HepG2 (cell line): ENCODE measurements around the gene UBTF. TPM values are rescaled to one million over a fixed set of nuclear protein-coding genes. Genes with fewer than 3 reads are reported as not detected.

ENCODE experiments used
- BCLAF1 ChIP-seq: fragments of 450-650 bp; IDR thresholded peaks from 2 replicates; pipeline ENCODE4 v1.6.1; 2017; ENCODE audit warnings: mild to moderate bottlenecking
- CREB3 ChIP-seq: sonication (generic); formaldehyde crosslinking; IDR thresholded peaks from 2 replicates; pipeline ENCODE4 v1.5.0; 2020; ENCODE audit warnings: missing genetic modification reagents
- MAX ChIP-seq: IDR thresholded peaks from 2 replicates; pipeline ENCODE4 v1.6.1; 2012; ENCODE audit warnings: inconsistent platforms
- NFYC ChIP-seq: IDR thresholded peaks from 2 replicates; pipeline ENCODE4 v1.6.1; 2016; ENCODE audit warnings: missing genetic modification reagents, missing compliant biosample characterization
- ONECUT2 ChIP-seq: sonication (generic); formaldehyde crosslinking; IDR thresholded peaks from 2 replicates; pipeline ENCODE4 v1.4.0; 2020; ENCODE audit warnings: missing genetic modification reagents
- PHF21A ChIP-seq: sonication (generic); formaldehyde crosslinking; IDR thresholded peaks from 2 replicates; pipeline ENCODE4 v1.5.0; 2020; ENCODE audit warnings: mild to moderate bottlenecking, missing genetic modification reagents
- POLR2AphosphoS2 ChIP-seq: IDR thresholded peaks from 2 replicates; pipeline ENCODE4 v1.6.1; 2011; ENCODE audit warnings: low read depth, low read length, improper control_type of control experiment
- POLR2G ChIP-seq: fragments of 200-400 bp; formaldehyde crosslinking; IDR thresholded peaks from 2 replicates; pipeline ENCODE4 v1.6.1; 2018; ENCODE audit warnings: mild to moderate bottlenecking, low read depth, low read length, moderate library complexity
- REPIN1 ChIP-seq: sonication (generic); formaldehyde crosslinking; IDR thresholded peaks from 2 replicates; pipeline ENCODE4 v1.8.0; 2022; ENCODE audit warnings: missing genetic modification reagents, low read depth, mild to moderate bottlenecking, borderline replicate concordance
- SIX1 ChIP-seq: sonication (generic); formaldehyde crosslinking; IDR thresholded peaks from 2 replicates; pipeline ENCODE4 v1.4.0; 2020; ENCODE audit warnings: missing genetic modification reagents, borderline replicate concordance
- STAT5B ChIP-seq: sonication (generic); formaldehyde crosslinking; IDR thresholded peaks from 2 replicates; pipeline ENCODE4 v1.4.0; 2020; ENCODE audit warnings: missing genetic modification reagents
- SYNCRIP ChIP-seq: fragments of 200-400 bp; formaldehyde crosslinking; IDR thresholded peaks from 2 replicates; pipeline ENCODE4 v1.6.1; 2018; ENCODE audit warnings: mild to moderate bottlenecking, low read depth, low read length; ENCODE audit not compliant: insufficient read depth
- TOPORS ChIP-seq: sonication (generic); formaldehyde crosslinking; IDR thresholded peaks from 2 replicates; pipeline ENCODE4 v1.8.0; 2023; ENCODE audit warnings: mild to moderate bottlenecking, missing genetic modification reagents
- ZBTB3 ChIP-seq: sonication (generic); formaldehyde crosslinking; IDR thresholded peaks from 2 replicates; pipeline ENCODE4 v1.4.0; 2020; ENCODE audit warnings: low read depth, mild to moderate bottlenecking, moderate library complexity, missing genetic modification reagents, borderline replicate concordance
- ZFP82 ChIP-seq: sonication (generic); formaldehyde crosslinking; IDR thresholded peaks from 2 replicates; pipeline ENCODE4 v1.5.1; 2020; ENCODE audit warnings: mild to moderate bottlenecking, missing genetic modification reagents, borderline replicate concordance
- ZNF296 ChIP-seq: sonication (generic); formaldehyde crosslinking; conservative IDR thresholded peaks from 2 replicates; pipeline ENCODE4 v1.5.0; 2020; ENCODE audit warnings: mild to moderate bottlenecking, missing genetic modification reagents
- ZNF446 ChIP-seq: sonication (generic); formaldehyde crosslinking; IDR thresholded peaks from 2 replicates; pipeline ENCODE4 v1.5.0; 2020; ENCODE audit warnings: mild to moderate bottlenecking, missing genetic modification reagents
- ZNF564 ChIP-seq: sonication (generic); formaldehyde crosslinking; IDR thresholded peaks from 2 replicates; pipeline ENCODE4 v1.8.1; 2023; ENCODE audit warnings: mild to moderate bottlenecking, missing genetic modification reagents
- ZNF619 ChIP-seq: sonication (generic); formaldehyde crosslinking; IDR thresholded peaks from 2 replicates; pipeline ENCODE4 v1.4.0; 2020; ENCODE audit warnings: mild to moderate bottlenecking, missing genetic modification reagents
- ZNF766 ChIP-seq: sonication (generic); formaldehyde crosslinking; IDR thresholded peaks from 2 replicates; pipeline ENCODE4 v1.5.0; 2020; ENCODE audit warnings: missing genetic modification reagents, borderline replicate concordance
- ZNF775 ChIP-seq: sonication (generic); formaldehyde crosslinking; IDR thresholded peaks from 2 replicates; pipeline ENCODE4 v1.4.0; 2020; ENCODE audit warnings: missing genetic modification reagents, mild to moderate bottlenecking, moderate library complexity, borderline replicate concordance
- polyA plus RNA-seq, 8 experiments: library from polyadenylated mRNA; depleted of rRNA in 3 of 8; stranded (reverse) in 7 of 8; unstranded in 1 of 8; fragments of >200 nt; fragmentation: Illumina TruSeq in 4 of 8; extraction: Trizol in 4 of 8; gene quantifications; 2 replicates each; pipeline versions ENCODE4 v1.2.1 to v1.2.3, GENCODE V29; 2011 to 2016; ENCODE audit warnings: low read depth in 4 of 8, missing spikeins in 1 of 8, mixed read lengths in 1 of 8; ENCODE audit not compliant: insufficient read depth in 1 of 8
- total RNA-seq, 5 experiments: library from RNA; depleted of rRNA; stranded (reverse); fragments of >200 nt; fragmentation: Illumina TruSeq; extraction: Trizol; gene quantifications; 2 replicates each; pipeline ENCODE4 v1.2.3, GENCODE V29; 2016; ENCODE audit warnings: low read depth in 1 of 5
- TF ChIP-seq, protein P1 (sequence below): sonication (generic); formaldehyde crosslinking; IDR thresholded peaks from 2 replicates; pipeline ENCODE4 v1.5.0; 2020; ENCODE audit warnings: missing genetic modification reagents, mild to moderate bottlenecking, borderline replicate concordance
- TF ChIP-seq, protein P2 (sequence below): sonication (generic); formaldehyde crosslinking; IDR thresholded peaks from 2 replicates; pipeline ENCODE4 v1.4.0; 2020; ENCODE audit warnings: low read depth, mild to moderate bottlenecking, missing genetic modification reagents

Gene UBTF
- total and polyA plus RNA-seq, 2 of the 13 experiments (the other 11 are each of a cell fraction or from before 2014, with no cell fraction given): 15.2 to 60.9 TPM

DNA sequence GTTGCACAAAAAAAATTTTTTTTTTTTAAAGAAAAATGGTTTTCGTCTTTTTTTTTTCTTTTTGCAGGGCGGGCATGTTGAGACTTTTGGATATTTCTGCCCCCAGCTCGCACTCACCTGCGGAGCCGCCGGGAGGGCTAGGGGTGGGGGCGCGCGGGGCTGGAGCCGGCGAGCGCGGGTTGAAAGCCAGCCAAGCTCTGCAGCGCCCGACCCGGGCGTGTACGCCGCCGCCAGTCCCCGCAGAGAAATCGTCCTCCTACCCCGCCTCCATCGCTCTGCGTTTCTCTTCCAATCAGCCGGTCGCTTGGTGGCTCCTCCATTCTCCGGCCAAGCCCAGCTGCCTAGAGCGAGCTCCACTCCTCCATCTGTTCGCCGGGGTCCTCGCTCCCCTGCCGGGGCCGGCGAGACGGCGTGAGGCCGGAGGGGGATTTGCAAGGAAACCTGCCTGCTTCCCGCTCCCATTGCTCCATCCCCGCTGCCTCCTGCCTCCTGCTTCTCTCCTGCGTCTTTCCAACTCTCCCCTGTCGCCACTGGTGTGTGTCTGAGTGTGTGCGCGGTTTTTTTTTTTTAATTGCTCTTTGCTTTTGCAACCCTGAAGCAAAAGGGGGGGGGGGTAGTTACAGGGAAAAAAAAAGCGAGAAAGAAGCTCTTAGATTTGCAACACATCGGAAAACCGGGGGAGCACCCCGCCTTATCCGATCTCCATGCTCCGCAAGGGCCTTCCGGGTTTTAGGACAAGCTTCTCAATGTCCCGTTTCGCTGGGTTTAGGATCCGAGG lies 1.8 kb upstream of the UBTF start (continued):
- TF ChIP-seq BCLAF1 (no peak), TOPORS (CRISPR knock-in tag) (no peak), SIX1 (no peak), ZNF296 (CRISPR knock-in tag) (no peak), POLR2G (peak; percentile 64; the same call in 1 of the 2 replicates), ONECUT2 (CRISPR knock-in tag) (0 out of 2 replicates have a peak, but pooled peaks have one; percentile 8), POLR2AphosphoS2 (no peak), MAX (peak; percentile 70), STAT5B (CRISPR knock-in tag) (no peak), REPIN1 (CRISPR knock-in tag) (0 out of 2 replicates have a peak, but pooled peaks have one; percentile 38), ZNF564 (CRISPR knock-in tag) (0 out of 2 replicates have a peak, but pooled peaks have one; percentile 74), ZNF619 (CRISPR knock-in tag) (no peak), ZFP82 (CRISPR knock-in tag) (no peak; the same call in 1 of the 2 replicates), ZNF766 (CRISPR knock-in tag) (no peak), PHF21A (CRISPR knock-in tag) (no peak; the same call in 1 of the 2 replicates), CREB3 (no peak; the same call in 1 of the 2 replicates), SYNCRIP (no peak), ZBTB3 (CRISPR knock-in tag) (no peak), ZNF775 (CRISPR knock-in tag) (peak; percentile 95; the same call in 1 of the 2 replicates), ZNF446 (CRISPR knock-in tag) (no peak), NFYC (CRISPR knock-in tag) (no peak)
- TF ChIP-seq, protein P1, sequence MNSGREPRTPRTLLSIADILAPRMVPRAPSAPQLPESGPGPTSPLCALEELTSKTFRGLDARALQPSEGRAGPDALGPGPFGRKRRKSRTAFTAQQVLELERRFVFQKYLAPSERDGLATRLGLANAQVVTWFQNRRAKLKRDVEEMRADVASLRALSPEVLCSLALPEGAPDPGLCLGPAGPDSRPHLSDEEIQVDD (CRISPR knock-in tag): 0 out of 2 replicates have a peak, but pooled peaks have one; percentile 27
- TF ChIP-seq, protein P2, sequence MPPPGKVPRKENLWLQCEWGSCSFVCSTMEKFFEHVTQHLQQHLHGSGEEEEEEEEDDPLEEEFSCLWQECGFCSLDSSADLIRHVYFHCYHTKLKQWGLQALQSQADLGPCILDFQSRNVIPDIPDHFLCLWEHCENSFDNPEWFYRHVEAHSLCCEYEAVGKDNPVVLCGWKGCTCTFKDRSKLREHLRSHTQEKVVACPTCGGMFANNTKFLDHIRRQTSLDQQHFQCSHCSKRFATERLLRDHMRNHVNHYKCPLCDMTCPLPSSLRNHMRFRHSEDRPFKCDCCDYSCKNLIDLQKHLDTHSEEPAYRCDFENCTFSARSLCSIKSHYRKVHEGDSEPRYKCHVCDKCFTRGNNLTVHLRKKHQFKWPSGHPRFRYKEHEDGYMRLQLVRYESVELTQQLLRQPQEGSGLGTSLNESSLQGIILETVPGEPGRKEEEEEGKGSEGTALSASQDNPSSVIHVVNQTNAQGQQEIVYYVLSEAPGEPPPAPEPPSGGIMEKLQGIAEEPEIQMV (CRISPR knock-in tag): no peak
